SK-N-SH (cell line): Measurements from ENCODE around the gene SMIM27. TPM values are rescaled to one million over a fixed set of nuclear protein-coding genes. Genes with fewer than 3 reads are reported as not detected.

Experiments
- CTCF ChIA-PET: fragments of 300-600, 350-600 bp; formaldehyde crosslinking; extraction: SDS; loops from one replicate; lab custom pipeline; 2021; lab: Yijun Ruan, JAX
- POLR2A ChIA-PET: fragments of 350-600 bp; sonication (Branson Sonifier 250); formaldehyde crosslinking; extraction: SDS; loops from one replicate; lab custom pipeline; 2020; ENCODE audit warnings: antibody characterized with exemption, inconsistent platforms; lab: Yijun Ruan, JAX
- DNase-seq: peaks from one replicate; pipeline ENCODE4 v3.0.0; 2012
- H2AFZ ChIP-seq: fragments of 200-600 bp; sonication (generic); 2 replicates; pipeline ENCODE4 v1.8.1; 2016; ENCODE audit warnings: antibody characterized with exemption, mild to moderate bottlenecking, low read depth
- H3F3A ChIP-seq: fragments of 200-600 bp; sonication (generic); replicated peaks from 2 replicates; pipeline ENCODE3; 2016; ENCODE audit warnings: antibody characterized with exemption, mild to moderate bottlenecking; ENCODE audit not compliant: insufficient read depth
- H3K27ac ChIP-seq, 2 experiments: fragments of 200-500 bp in 1 of 2; fragments of 200-600 bp in 1 of 2; sonication (Bioruptor generic) in 1 of 2; sonication (generic), shearing (Covaris generic) in 1 of 2; 2 replicates each; pipeline versions ENCODE4 v1.5.1 to v1.6.1; 2014 to 2016; ENCODE audit warnings: low read depth in 2 of 2, inconsistent platforms in 1 of 2, low read length in 1 of 2, mild to moderate bottlenecking in 1 of 2, mixed read lengths in 1 of 2
- H3K27me3 ChIP-seq: fragments of 200-600 bp; sonication (generic), shearing (Covaris generic); 2 replicates; pipeline ENCODE4 v1.6.1; 2016; ENCODE audit warnings: mixed run types; ENCODE audit not compliant: insufficient read depth
- H3K36me3 ChIP-seq, 2 experiments: fragments of 200-500 bp in 1 of 2; fragments of 200-600 bp in 1 of 2; sonication (Bioruptor generic) in 1 of 2; sonication (generic) in 1 of 2; replicated peaks in 1 of 2; 2 replicates each; pipeline versions ENCODE3 to v1.5.1; 2014 to 2016; ENCODE audit warnings: low read length in 1 of 2, mild to moderate bottlenecking in 1 of 2; ENCODE audit not compliant: insufficient read depth in 2 of 2, control insufficient read depth in 1 of 2
- H3K4me1 ChIP-seq, 2 experiments: fragments of 200-500 bp in 1 of 2; fragments of 200-600 bp in 1 of 2; sonication (Bioruptor generic) in 1 of 2; sonication (generic), shearing (Covaris generic) in 1 of 2; 2 replicates each; pipeline versions ENCODE4 v1.5.1 to v1.6.1; 2014 to 2016; ENCODE audit warnings: low read depth in 1 of 2, low read length in 1 of 2, mixed run types in 1 of 2; ENCODE audit not compliant: insufficient read depth in 2 of 2, control insufficient read depth in 1 of 2
- H3K4me2 ChIP-seq: fragments of 200-600 bp; sonication (generic), shearing (Covaris generic); 2 replicates; pipeline ENCODE4 v1.6.1; 2017; ENCODE audit warnings: mixed run types
- H3K4me3 ChIP-seq, 2 experiments: fragments of 200-500 bp in 1 of 2; fragments of 200-600 bp in 1 of 2; sonication (Bioruptor generic) in 1 of 2; sonication (generic), shearing (Covaris generic) in 1 of 2; 2 replicates each; pipeline versions ENCODE4 v1.5.1 to v1.8.1; 2014 to 2016; ENCODE audit warnings: low read depth in 2 of 2, inconsistent platforms in 1 of 2, low read length in 1 of 2, mild to moderate bottlenecking in 1 of 2, mixed read lengths in 1 of 2, moderate library complexity in 1 of 2
- H3K79me2 ChIP-seq: fragments of 200-600 bp; sonication (generic); 2 replicates; pipeline ENCODE4 v1.8.1; 2017; ENCODE audit warnings: mild to moderate bottlenecking; ENCODE audit not compliant: insufficient read depth
- H3K9ac ChIP-seq: fragments of 200-600 bp; sonication (generic); 2 replicates; pipeline ENCODE4 v1.6.1; 2017; ENCODE audit warnings: mixed run types
- H3K9me2 ChIP-seq: fragments of 200-600 bp; sonication (generic); 2 replicates; pipeline ENCODE4 v1.6.1; 2017; ENCODE audit warnings: mixed run types
- H3K9me3 ChIP-seq: fragments of 200-600 bp; sonication (generic); 2 replicates; pipeline ENCODE4 v1.6.1; 2017; ENCODE audit warnings: mixed run types, mild to moderate bottlenecking, moderate library complexity
- H4K20me1 ChIP-seq: fragments of 200-600 bp; sonication (generic); 2 replicates; pipeline ENCODE4 v1.6.1; 2017; ENCODE audit warnings: mild to moderate bottlenecking, mixed run types; ENCODE audit not compliant: insufficient read depth
- CHD2 ChIP-seq: fragments of 150-350 bp; IDR thresholded peaks from 2 replicates; pipeline ENCODE4 v1.6.1; 2018; ENCODE audit warnings: low read length; ENCODE audit not compliant: partially characterized antibody
- ELF1 ChIP-seq: IDR thresholded peaks from 2 replicates; pipeline ENCODE4 v1.4.0; 2012
- EP300 ChIP-seq, 2 experiments: IDR thresholded peaks; 2 replicates each; pipeline versions ENCODE4 v1.4.0 to v1.6.1; 2012; ENCODE audit warnings: borderline replicate concordance in 1 of 2, low read depth in 1 of 2, low read length in 1 of 2
- EZH2phosphoT487 ChIP-seq: fragments of 200-600 bp; sonication (generic); IDR thresholded peaks from 2 replicates; pipeline ENCODE4 v1.6.1; 2017; ENCODE audit warnings: low read depth, mixed run types, mild to moderate bottlenecking, antibody characterized with exemption, moderate library complexity, borderline replicate concordance
- FOSL2 ChIP-seq: IDR thresholded peaks from 2 replicates; pipeline ENCODE4 v1.4.0; 2012; ENCODE audit warnings: low read depth, mild to moderate bottlenecking, moderate library complexity, borderline replicate concordance
- GABPA ChIP-seq: IDR thresholded peaks from 2 replicates; pipeline ENCODE4 v1.4.0; 2012; ENCODE audit warnings: low read depth, mild to moderate bottlenecking
- GATA2 ChIP-seq: sonication (generic); formaldehyde crosslinking; IDR thresholded peaks from 2 replicates; pipeline ENCODE4 v1.5.0; 2020; ENCODE audit warnings: mild to moderate bottlenecking, missing genetic modification reagents
- NRF1 ChIP-seq: IDR thresholded peaks from 2 replicates; pipeline ENCODE4 v1.6.1; 2012; ENCODE audit warnings: low read depth, mild to moderate bottlenecking, low read length
- POLR2AphosphoS5 ChIP-seq: IDR thresholded peaks from 2 replicates; pipeline ENCODE4 v1.6.1; 2012; ENCODE audit warnings: low read depth, low read length
- RFX5 ChIP-seq: IDR thresholded peaks from 2 replicates; pipeline ENCODE4 v1.6.1; 2012; ENCODE audit warnings: mild to moderate bottlenecking, improper control_type of control experiment, low read length
- RXRA ChIP-seq: IDR thresholded peaks from 2 replicates; pipeline ENCODE4 v1.4.0; 2012; ENCODE audit warnings: low read depth, mild to moderate bottlenecking, borderline replicate concordance
- SIN3A ChIP-seq: IDR thresholded peaks from 2 replicates; pipeline ENCODE4 v1.6.1; 2012; ENCODE audit warnings: low read depth, mild to moderate bottlenecking, low read length, moderate library complexity, borderline replicate concordance
- SMC3 ChIP-seq: IDR thresholded peaks from 2 replicates; pipeline ENCODE4 v1.6.1; 2012; ENCODE audit warnings: low read depth, low read length, improper control_type of control experiment
- TAF1 ChIP-seq: IDR thresholded peaks from 2 replicates; pipeline ENCODE4 v1.6.1; 2012; ENCODE audit warnings: low read depth, mild to moderate bottlenecking, low read length, moderate library complexity, borderline replicate concordance
- TCF12 ChIP-seq: IDR thresholded peaks from 2 replicates; pipeline ENCODE4 v1.4.0; 2012
- YY1 ChIP-seq: IDR thresholded peaks from 2 replicates; pipeline ENCODE4 v1.4.0; 2012; ENCODE audit warnings: low read depth, mild to moderate bottlenecking
- WGBS: methylation state at CpG from one replicate; pipeline ENCODE4 v1.1.6; 2017; ENCODE audit warnings: low lambda C conversion rate; 5-methylcytosine and 5-hydroxymethylcytosine counted together
- polyA plus RNA-seq, 3 experiments: library from polyadenylated mRNA; depleted of rRNA; stranded (reverse); fragments of >200 nt; gene quantifications; 2 replicates each; pipeline ENCODE4 v1.2.3, GENCODE V29; 2012
- TF ChIP-seq, protein P1 (sequence below): fragments of 150-350 bp; IDR thresholded peaks from 2 replicates; pipeline ENCODE4 v1.6.1; 2016; ENCODE audit warnings: mild to moderate bottlenecking, low read depth, low read length
- TF ChIP-seq, protein P2 (sequence below): fragments of 150-350 bp; IDR thresholded peaks from 2 replicates; pipeline ENCODE4 v1.6.1; 2017; ENCODE audit warnings: antibody characterized with exemption, low read length, low read depth, borderline replicate concordance
- TF ChIP-seq, protein P3 (sequence below): IDR thresholded peaks from 2 replicates; pipeline ENCODE4 v1.6.1; 2012; ENCODE audit warnings: mild to moderate bottlenecking, low read depth, low read length, moderate library complexity
- TF ChIP-seq, protein P4 (sequence below): IDR thresholded peaks from 2 replicates; pipeline ENCODE4 v1.4.0; 2012; ENCODE audit warnings: low read depth, borderline replicate concordance
- TF ChIP-seq, protein P5 (sequence below): IDR thresholded peaks from 2 replicates; pipeline ENCODE4; 2012
- TF ChIP-seq, protein P6 (sequence below): fragments of 200-600 bp; sonication (generic); IDR thresholded peaks from 2 replicates; pipeline ENCODE4 v1.6.1; 2017; ENCODE audit warnings: antibody characterized with exemption, mild to moderate bottlenecking, moderate library complexity

SMIM27 gene, protein sequence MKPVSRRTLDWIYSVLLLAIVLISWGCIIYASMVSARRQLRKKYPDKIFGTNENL
- 5.9 and 6.0 TPM in 2 replicates for polyA plus RNA-seq (2012; rRNA removed)
- 6.4 and 6.8 TPM in 2 replicates for polyA plus RNA-seq (2012; cell fraction: cytosol; rRNA removed)
- polyA plus RNA-seq (2012; cell fraction: nucleus; rRNA removed): 3.0 and 3.2 TPM in 2 replicates

DNA sequence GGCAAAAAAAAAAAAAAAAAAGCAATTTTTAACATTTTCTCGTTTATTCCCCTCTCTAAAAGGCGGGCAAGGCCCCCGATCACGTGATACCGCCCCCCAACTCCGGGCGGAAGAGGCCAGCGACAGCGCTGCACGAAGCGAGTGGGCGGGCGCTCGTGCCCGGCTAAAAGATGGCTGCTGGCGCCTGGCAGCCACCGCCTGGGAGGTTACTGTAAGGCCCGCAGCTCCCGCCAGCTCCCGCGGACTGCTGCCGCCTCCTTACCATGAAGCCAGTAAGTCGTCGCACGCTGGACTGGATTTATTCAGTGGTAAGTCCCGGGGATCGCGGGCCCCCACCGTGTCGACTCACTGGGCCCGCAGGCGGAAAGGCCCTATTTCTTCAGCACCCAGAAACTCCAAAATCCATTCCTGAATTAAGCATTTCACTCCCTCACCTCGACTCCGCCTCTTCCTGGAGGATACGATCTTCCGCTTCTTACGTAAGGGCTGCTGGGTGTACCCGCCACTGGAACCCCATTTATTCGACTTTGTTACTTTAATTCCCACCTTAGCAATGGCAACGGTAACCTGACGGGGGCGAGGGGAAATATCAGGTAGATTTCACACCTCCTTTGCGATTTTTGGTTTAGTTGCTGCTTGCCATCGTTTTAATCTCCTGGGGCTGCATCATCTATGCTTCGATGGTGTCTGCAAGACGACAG, at the start of gene SMIM27, which contains the start of gene TOPORS:
Gene SMIM27 (plus strand): TSS at position 156 of the 701 bp plus-strand sequence. CDS start 108 bp downstream, at position 264.
Gene TOPORS (minus strand): TSS at position 415 of the 701 bp plus-strand sequence. CDS start 150 bp downstream, at position 265.
- H3K27ac ChIP-seq: peak within 1 kb of the TSS; percentile 97 to 98
- peaks cover 24% of the 10 kb centered on the region for H4K20me1 ChIP-seq
- ChIA-PET CTCF (interaction anchor here (1.4 to 5.4 kb wide), 6 partner anchors 11 to 173 kb away, joined by 3 to 51 read pairs (median 13); partner anchors contain the start of gene NDUFB6), POLR2A (interaction anchor here (1.0 to 1.1 kb wide), 3 partner anchors 20 to 472 kb away, joined by 3 to 5 read pairs (median 4); partner anchors contain the start of genes DNAJA1 and NDUFB6)
- peak; percentile 87 for DNase-seq
- no peaks in the 10 kb centered on the region for H3K9me2 ChIP-seq
- H3K79me2 ChIP-seq: peaks cover 68% of the 10 kb centered on the region
- under 1% methylated on average over 41 of the region's 46 CpGs for WGBS
- peaks cover 7 to 12% of the 10 kb centered on the region in 2 experiments for H3K36me3 ChIP-seq
- H3K9me3 ChIP-seq: no peaks in the 10 kb centered on the region
- peaks cover 25% of the 10 kb centered on the region for H3F3A ChIP-seq
- peak within 1 kb of the TSS; percentile 98 for H3K4me2 ChIP-seq
- H3K4me3 ChIP-seq: peak within 1 kb of the TSS; percentile 91 to 94
- peak within 1 kb of the TSS; percentile 96 for H2AFZ ChIP-seq
- H3K9ac ChIP-seq: peak within 1 kb of the TSS; percentile 85
- H3K4me1 ChIP-seq: peaks cover 0 to 2% of the 10 kb centered on the region in 2 experiments; a peak in 2 of 4 replicates
- no peaks in the 10 kb centered on the region for H3K27me3 ChIP-seq
- peak; percentile 98 for TF ChIP-seq ELF1
- TF ChIP-seq, protein P1, sequence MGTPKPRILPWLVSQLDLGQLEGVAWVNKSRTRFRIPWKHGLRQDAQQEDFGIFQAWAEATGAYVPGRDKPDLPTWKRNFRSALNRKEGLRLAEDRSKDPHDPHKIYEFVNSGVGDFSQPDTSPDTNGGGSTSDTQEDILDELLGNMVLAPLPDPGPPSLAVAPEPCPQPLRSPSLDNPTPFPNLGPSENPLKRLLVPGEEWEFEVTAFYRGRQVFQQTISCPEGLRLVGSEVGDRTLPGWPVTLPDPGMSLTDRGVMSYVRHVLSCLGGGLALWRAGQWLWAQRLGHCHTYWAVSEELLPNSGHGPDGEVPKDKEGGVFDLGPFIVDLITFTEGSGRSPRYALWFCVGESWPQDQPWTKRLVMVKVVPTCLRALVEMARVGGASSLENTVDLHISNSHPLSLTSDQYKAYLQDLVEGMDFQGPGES: no peak
- peak; percentile 99 for TF ChIP-seq YY1
- no peak for TF ChIP-seq RFX5
- TF ChIP-seq POLR2AphosphoS5: peak; percentile 89
- no peak for TF ChIP-seq SMC3
- TF ChIP-seq GATA2: peak; percentile 55
- peak; percentile 82; the same call in 1 of the 2 replicates for TF ChIP-seq SIN3A
- TF ChIP-seq FOSL2: no peak
- no peak; the same call in 1 of the 2 replicates for TF ChIP-seq RXRA
- TF ChIP-seq, protein P2, sequence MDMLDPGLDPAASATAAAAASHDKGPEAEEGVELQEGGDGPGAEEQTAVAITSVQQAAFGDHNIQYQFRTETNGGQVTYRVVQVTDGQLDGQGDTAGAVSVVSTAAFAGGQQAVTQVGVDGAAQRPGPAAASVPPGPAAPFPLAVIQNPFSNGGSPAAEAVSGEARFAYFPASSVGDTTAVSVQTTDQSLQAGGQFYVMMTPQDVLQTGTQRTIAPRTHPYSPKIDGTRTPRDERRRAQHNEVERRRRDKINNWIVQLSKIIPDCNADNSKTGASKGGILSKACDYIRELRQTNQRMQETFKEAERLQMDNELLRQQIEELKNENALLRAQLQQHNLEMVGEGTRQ: peak; percentile 70
- TF ChIP-seq, protein P3, sequence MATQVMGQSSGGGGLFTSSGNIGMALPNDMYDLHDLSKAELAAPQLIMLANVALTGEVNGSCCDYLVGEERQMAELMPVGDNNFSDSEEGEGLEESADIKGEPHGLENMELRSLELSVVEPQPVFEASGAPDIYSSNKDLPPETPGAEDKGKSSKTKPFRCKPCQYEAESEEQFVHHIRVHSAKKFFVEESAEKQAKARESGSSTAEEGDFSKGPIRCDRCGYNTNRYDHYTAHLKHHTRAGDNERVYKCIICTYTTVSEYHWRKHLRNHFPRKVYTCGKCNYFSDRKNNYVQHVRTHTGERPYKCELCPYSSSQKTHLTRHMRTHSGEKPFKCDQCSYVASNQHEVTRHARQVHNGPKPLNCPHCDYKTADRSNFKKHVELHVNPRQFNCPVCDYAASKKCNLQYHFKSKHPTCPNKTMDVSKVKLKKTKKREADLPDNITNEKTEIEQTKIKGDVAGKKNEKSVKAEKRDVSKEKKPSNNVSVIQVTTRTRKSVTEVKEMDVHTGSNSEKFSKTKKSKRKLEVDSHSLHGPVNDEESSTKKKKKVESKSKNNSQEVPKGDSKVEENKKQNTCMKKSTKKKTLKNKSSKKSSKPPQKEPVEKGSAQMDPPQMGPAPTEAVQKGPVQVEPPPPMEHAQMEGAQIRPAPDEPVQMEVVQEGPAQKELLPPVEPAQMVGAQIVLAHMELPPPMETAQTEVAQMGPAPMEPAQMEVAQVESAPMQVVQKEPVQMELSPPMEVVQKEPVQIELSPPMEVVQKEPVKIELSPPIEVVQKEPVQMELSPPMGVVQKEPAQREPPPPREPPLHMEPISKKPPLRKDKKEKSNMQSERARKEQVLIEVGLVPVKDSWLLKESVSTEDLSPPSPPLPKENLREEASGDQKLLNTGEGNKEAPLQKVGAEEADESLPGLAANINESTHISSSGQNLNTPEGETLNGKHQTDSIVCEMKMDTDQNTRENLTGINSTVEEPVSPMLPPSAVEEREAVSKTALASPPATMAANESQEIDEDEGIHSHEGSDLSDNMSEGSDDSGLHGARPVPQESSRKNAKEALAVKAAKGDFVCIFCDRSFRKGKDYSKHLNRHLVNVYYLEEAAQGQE: peak; percentile 72
- TF ChIP-seq, protein P4, sequence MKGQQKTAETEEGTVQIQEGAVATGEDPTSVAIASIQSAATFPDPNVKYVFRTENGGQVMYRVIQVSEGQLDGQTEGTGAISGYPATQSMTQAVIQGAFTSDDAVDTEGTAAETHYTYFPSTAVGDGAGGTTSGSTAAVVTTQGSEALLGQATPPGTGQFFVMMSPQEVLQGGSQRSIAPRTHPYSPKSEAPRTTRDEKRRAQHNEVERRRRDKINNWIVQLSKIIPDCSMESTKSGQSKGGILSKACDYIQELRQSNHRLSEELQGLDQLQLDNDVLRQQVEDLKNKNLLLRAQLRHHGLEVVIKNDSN: peak; percentile 96
- TF ChIP-seq, protein P5, sequence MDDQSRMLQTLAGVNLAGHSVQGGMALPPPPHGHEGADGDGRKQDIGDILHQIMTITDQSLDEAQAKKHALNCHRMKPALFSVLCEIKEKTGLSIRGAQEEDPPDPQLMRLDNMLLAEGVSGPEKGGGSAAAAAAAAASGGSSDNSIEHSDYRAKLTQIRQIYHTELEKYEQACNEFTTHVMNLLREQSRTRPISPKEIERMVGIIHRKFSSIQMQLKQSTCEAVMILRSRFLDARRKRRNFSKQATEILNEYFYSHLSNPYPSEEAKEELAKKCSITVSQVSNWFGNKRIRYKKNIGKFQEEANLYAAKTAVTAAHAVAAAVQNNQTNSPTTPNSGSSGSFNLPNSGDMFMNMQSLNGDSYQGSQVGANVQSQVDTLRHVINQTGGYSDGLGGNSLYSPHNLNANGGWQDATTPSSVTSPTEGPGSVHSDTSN: no peak
- TF ChIP-seq EZH2phosphoT487: no peak
- TF ChIP-seq GABPA: peak; percentile 73
- TF ChIP-seq NRF1: no peak
- peak; percentile 5; the same call in 1 of the 2 replicates for TF ChIP-seq TCF12
- TF ChIP-seq TAF1: peak; percentile 99
- TF ChIP-seq CHD2: peak; percentile 74
- TF ChIP-seq EP300 (IDR thresholded peaks at IDR 0.05; ENCODE audit: borderline replicate concordance in 1 of 2, low read depth in 1 of 2, low read length in 1 of 2): peak; percentile 14 to 26; a peak in 1 of 4 replicates
- TF ChIP-seq, protein P6, sequence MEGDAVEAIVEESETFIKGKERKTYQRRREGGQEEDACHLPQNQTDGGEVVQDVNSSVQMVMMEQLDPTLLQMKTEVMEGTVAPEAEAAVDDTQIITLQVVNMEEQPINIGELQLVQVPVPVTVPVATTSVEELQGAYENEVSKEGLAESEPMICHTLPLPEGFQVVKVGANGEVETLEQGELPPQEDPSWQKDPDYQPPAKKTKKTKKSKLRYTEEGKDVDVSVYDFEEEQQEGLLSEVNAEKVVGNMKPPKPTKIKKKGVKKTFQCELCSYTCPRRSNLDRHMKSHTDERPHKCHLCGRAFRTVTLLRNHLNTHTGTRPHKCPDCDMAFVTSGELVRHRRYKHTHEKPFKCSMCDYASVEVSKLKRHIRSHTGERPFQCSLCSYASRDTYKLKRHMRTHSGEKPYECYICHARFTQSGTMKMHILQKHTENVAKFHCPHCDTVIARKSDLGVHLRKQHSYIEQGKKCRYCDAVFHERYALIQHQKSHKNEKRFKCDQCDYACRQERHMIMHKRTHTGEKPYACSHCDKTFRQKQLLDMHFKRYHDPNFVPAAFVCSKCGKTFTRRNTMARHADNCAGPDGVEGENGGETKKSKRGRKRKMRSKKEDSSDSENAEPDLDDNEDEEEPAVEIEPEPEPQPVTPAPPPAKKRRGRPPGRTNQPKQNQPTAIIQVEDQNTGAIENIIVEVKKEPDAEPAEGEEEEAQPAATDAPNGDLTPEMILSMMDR: no peak
